H9 (cell line): ENCODE results near the gene TMEM135. TPM values are rescaled to one million over a fixed set of nuclear protein-coding genes. Genes with fewer than 3 reads are reported as not detected.

Experiments
- DNase-seq: peaks from one replicate; pipeline ENCODE4 v3.0.0-alpha.2; 2017
- H2AFZ ChIP-seq: one replicate; pipeline ENCODE4 v1.6.1; 2013; ENCODE audit warnings: mild to moderate bottlenecking, low read length, control low read depth, moderate library complexity
- H2AK5ac ChIP-seq: 2 replicates; pipeline ENCODE4 v1.6.1; 2013; ENCODE audit warnings: low read length, control low read depth, mixed read lengths; ENCODE audit not compliant: insufficient read length
- H2BK120ac ChIP-seq: one replicate; pipeline ENCODE4 v1.6.1; 2013; ENCODE audit warnings: low read depth, mild to moderate bottlenecking, low read length, control low read depth, inconsistent platforms; ENCODE audit not compliant: poor library complexity, severe bottlenecking
- H2BK12ac ChIP-seq: 2 replicates; pipeline ENCODE4 v1.6.1; 2013; ENCODE audit warnings: low read length, control low read depth, mixed read lengths, low read depth; ENCODE audit not compliant: insufficient read length
- H2BK15ac ChIP-seq: 2 replicates; pipeline ENCODE4 v1.6.1; 2013; ENCODE audit warnings: low read depth, low read length, control low read depth
- H2BK20ac ChIP-seq: one replicate; pipeline ENCODE4 v1.6.1; 2013; ENCODE audit warnings: low read depth, mild to moderate bottlenecking, low read length, control low read depth, inconsistent platforms; ENCODE audit not compliant: poor library complexity, severe bottlenecking
- H2BK5ac ChIP-seq: 2 replicates; pipeline ENCODE4 v1.6.1; 2013; ENCODE audit warnings: low read length, control low read depth, mixed read lengths; ENCODE audit not compliant: insufficient read length
- H3K14ac ChIP-seq: 2 replicates; pipeline ENCODE4 v1.6.1; 2013; ENCODE audit warnings: low read length, control low read depth; ENCODE audit not compliant: insufficient read depth
- H3K18ac ChIP-seq: 2 replicates; pipeline ENCODE4 v1.6.1; 2013; ENCODE audit warnings: low read depth, mild to moderate bottlenecking, mixed read lengths, low read length, control low read depth; ENCODE audit not compliant: insufficient read length
- H3K23ac ChIP-seq: 2 replicates; pipeline ENCODE4 v1.6.1; 2013; ENCODE audit warnings: low read length, control low read depth, mixed read lengths, low read depth; ENCODE audit not compliant: insufficient read length
- H3K23me2 ChIP-seq: 2 replicates; pipeline ENCODE4 v1.6.1; 2013; ENCODE audit warnings: low read depth, mild to moderate bottlenecking, mixed read lengths, low read length, control low read depth; ENCODE audit not compliant: insufficient read length, poor library complexity, severe bottlenecking
- H3K27ac ChIP-seq: 2 replicates; pipeline ENCODE4 v1.5.1; 2013; ENCODE audit warnings: low read length, control low read depth, mixed read lengths, low read depth; ENCODE audit not compliant: insufficient read length
- H3K27me3 ChIP-seq: 2 replicates; pipeline ENCODE4 v1.6.1; 2013; ENCODE audit warnings: low read length, control low read depth, inconsistent platforms; ENCODE audit not compliant: insufficient read depth
- H3K4ac ChIP-seq: 2 replicates; pipeline ENCODE4 v1.6.1; 2013; ENCODE audit warnings: low read depth, mild to moderate bottlenecking, control low read depth, inconsistent platforms, low read length, moderate library complexity
- H3K4me1 ChIP-seq: 2 replicates; pipeline ENCODE4 v1.6.1; 2013; ENCODE audit warnings: low read length, control low read depth, inconsistent platforms; ENCODE audit not compliant: insufficient read depth
- H3K4me2 ChIP-seq: 2 replicates; pipeline ENCODE4 v1.6.1; 2013; ENCODE audit warnings: low read length, control low read depth, mixed read lengths; ENCODE audit not compliant: insufficient read length, insufficient read depth
- H3K56ac ChIP-seq: 2 replicates; pipeline ENCODE4 v1.6.1; 2013; ENCODE audit warnings: low read depth, mild to moderate bottlenecking, mixed read lengths, low read length, control low read depth; ENCODE audit not compliant: insufficient read length
- H3K79me1 ChIP-seq: 2 replicates; pipeline ENCODE4 v1.6.1; 2013; ENCODE audit warnings: low read depth, mild to moderate bottlenecking, moderate library complexity, low read length, control low read depth, inconsistent platforms; ENCODE audit not compliant: insufficient read depth, poor library complexity, severe bottlenecking
- H3K79me2 ChIP-seq: 2 replicates; pipeline ENCODE4 v1.6.1; 2013; ENCODE audit warnings: low read length, control low read depth, inconsistent platforms; ENCODE audit not compliant: insufficient read depth
- H3K9ac ChIP-seq: 2 replicates; pipeline ENCODE4 v1.6.1; 2013; ENCODE audit warnings: low read length, control low read depth, mixed read lengths; ENCODE audit not compliant: insufficient read length; ENCODE audit errors: extremely low read depth
- H3K9me3 ChIP-seq: one replicate; pipeline ENCODE4 v1.6.1; 2013; ENCODE audit warnings: low read depth, low read length, inconsistent platforms; ENCODE audit not compliant: control insufficient read depth
- H3T11ph ChIP-seq: one replicate; pipeline ENCODE4 v1.6.1; 2013; ENCODE audit warnings: mild to moderate bottlenecking, low read length, control low read depth, inconsistent platforms
- H4K20me1 ChIP-seq: one replicate; pipeline ENCODE4 v1.6.1; 2013; ENCODE audit not compliant: control insufficient read depth, insufficient read length, insufficient read depth
- H4K5ac ChIP-seq: 2 replicates; pipeline ENCODE4 v1.6.1; 2013; ENCODE audit warnings: low read depth, mild to moderate bottlenecking, mixed read lengths, low read length, control low read depth; ENCODE audit not compliant: insufficient read length
- H4K8ac ChIP-seq: replicated peaks from 2 replicates; pipeline ENCODE4 v1.6.1; 2013; ENCODE audit warnings: low read length, control low read depth, mixed read lengths, low read depth; ENCODE audit not compliant: insufficient read length
- H4K91ac ChIP-seq: 2 replicates; pipeline ENCODE4 v1.6.1; 2013; ENCODE audit warnings: low read depth, mild to moderate bottlenecking, moderate library complexity, mixed read lengths, low read length, control low read depth; ENCODE audit not compliant: insufficient read length
- H3K27ac Mint-ChIP-seq, 3 experiments: 2 replicates in 2 of 3; 3 replicates in 1 of 3; pipeline ENCODE4 v1.8.0; 2020 to 2021; ENCODE audit warnings: mixed read lengths in 3 of 3, mild to moderate bottlenecking in 1 of 3, moderate library complexity in 1 of 3
- H3K27me3 Mint-ChIP-seq: 2 replicates; pipeline ENCODE4 v1.8.0; 2021; ENCODE audit warnings: low read depth, mild to moderate bottlenecking, moderate library complexity, mixed read lengths
- H3K36me3 Mint-ChIP-seq, 3 experiments: 2 replicates in 2 of 3; 3 replicates in 1 of 3; pipeline ENCODE4 v1.8.0; 2020 to 2021; ENCODE audit warnings: low read depth in 3 of 3, mixed read lengths in 3 of 3; ENCODE audit not compliant: insufficient read depth in 1 of 3
- H3K4me1 Mint-ChIP-seq, 2 experiments: 2 replicates each; pipeline ENCODE4 v1.8.0; 2020; ENCODE audit warnings: mixed read lengths in 2 of 2
- H3K4me3 Mint-ChIP-seq, 2 experiments: 2 replicates in 1 of 2; 3 replicates in 1 of 2; pipeline ENCODE4 v1.8.0; 2020 to 2021; ENCODE audit warnings: mild to moderate bottlenecking in 2 of 2, mixed read lengths in 2 of 2, moderate library complexity in 1 of 2
- H3K9me3 Mint-ChIP-seq, 2 experiments: 2 replicates in 1 of 2; 3 replicates in 1 of 2; pipeline ENCODE4 v1.8.0; 2020; ENCODE audit warnings: mild to moderate bottlenecking in 2 of 2, mixed read lengths in 2 of 2, moderate library complexity in 1 of 2
- CTCF ChIP-seq: fragments of 200-600 bp; sonication (generic); conservative IDR thresholded peaks from 3 replicates; pipeline ENCODE4 v1.8.0; 2021; ENCODE audit warnings: antibody characterized with exemption, mild to moderate bottlenecking
- WGBS: extraction: QIAGEN DNeasy Blood & Tissue Kit; methylation state at CpG from one replicate; pipeline ENCODE4 v1.1.7; 2013; ENCODE audit warnings: missing lambda C conversion rate, low lambda C conversion rate, mixed read lengths; ENCODE audit not compliant: insufficient read length; ENCODE audit errors: extremely low coverage; 5-methylcytosine and 5-hydroxymethylcytosine counted together
- total RNA-seq: library from RNA; stranded (reverse); gene quantifications from 2 replicates; pipeline ENCODE4 v1.2.1, GENCODE V29; 2021

Gene TMEM135
- total RNA-seq, 1 experiment from 2014 or later, result 25.2 TPM

GRCh38 chr11:87015645-87016044, 22.1 kb upstream of the TMEM135 start:
- H3K23me2 ChIP-seq, result no peaks in the 10 kb centered on the region
- no peak for DNase-seq
- H4K5ac ChIP-seq, result no peak overlapping the region
- no peak overlapping the region for H2BK15ac ChIP-seq
- no peak overlapping the region for H2BK5ac ChIP-seq
- H2BK120ac ChIP-seq, result no peak overlapping the region
- peaks cover 7% of the 10 kb centered on the region for H3K9me3 ChIP-seq
- Mint-ChIP-seq H3K27ac (no peak overlapping the region), H3K27me3 (no peaks in the 10 kb centered on the region), H3K4me1 (peaks cover 9 to 10% of the 10 kb centered on the region in 2 experiments; a peak in 3 of 4 replicates), H3K4me3 (no peak overlapping the region), H3K9me3 (peaks cover 4 to 11% of the 10 kb centered on the region in 2 experiments; a peak in 4 of 5 replicates), H3K36me3 (peaks cover 3 to 15% (median 7%) of the 10 kb centered on the region in 3 experiments; a peak in 5 of 7 replicates)
- no peaks in the 10 kb centered on the region for H3K79me2 ChIP-seq
- H3K4ac ChIP-seq, result no peak overlapping the region
- WGBS, result no CpG with 5 or more reads among the region's 10 CpGs
- H4K20me1 ChIP-seq, result no peaks in the 10 kb centered on the region
- H3T11ph ChIP-seq, result no peak overlapping the region
- no peak overlapping the region for H2BK12ac ChIP-seq
- no peak overlapping the region for H2BK20ac ChIP-seq
- no peak overlapping the region for H4K91ac ChIP-seq
- H3K79me1 ChIP-seq, result no peaks in the 10 kb centered on the region
- H3K18ac ChIP-seq, result no peak overlapping the region
- no peak overlapping the region for H3K9ac ChIP-seq
- H3K14ac ChIP-seq, result no peak overlapping the region
- no peak overlapping the region for H3K4me2 ChIP-seq
- H2AK5ac ChIP-seq, result no peak overlapping the region
- H3K23ac ChIP-seq, result no peak overlapping the region
- H2AFZ ChIP-seq, result no peak overlapping the region
- H3K27ac ChIP-seq, result no peak overlapping the region
- H3K4me1 ChIP-seq, result no peaks in the 10 kb centered on the region
- H3K56ac ChIP-seq, result no peak overlapping the region
- TF ChIP-seq CTCF, result no peak
- H4K8ac ChIP-seq, result no peak overlapping the region
- H3K27me3 ChIP-seq, result no peaks in the 10 kb centered on the region; the same call in 1 of the 2 replicates
